Stomach (tissue), 4 donors: Measurements from ENCODE around the gene C1orf21.

Experiments used
- EP300 ChIP-seq: sonication (generic); formaldehyde crosslinking; IDR thresholded peaks from one replicate; pipeline ENCODE4 v1.6.1; 2017; ENCODE audit warnings: antibody characterized with exemption
- POLR2A ChIP-seq, 4 donors: fragments of 450-650 bp; IDR thresholded peaks; one replicate each; pipeline ENCODE4 v1.6.1; 2016; ENCODE audit warnings: antibody characterized with exemption in 4 of 4, control low read depth in 2 of 4, mild to moderate bottlenecking in 1 of 4, moderate library complexity in 1 of 4
- POLR2AphosphoS5 ChIP-seq, 3 donors: sonication (generic); formaldehyde crosslinking; IDR thresholded peaks; one replicate each; pipeline ENCODE4 v1.6.1; 2016; ENCODE audit warnings: antibody characterized with exemption in 3 of 3

GRCh38 chr1:184426278-184426674 lies 39.4 kb downstream of the C1orf21 start:
- TF ChIP-seq POLR2A (IDR thresholded peaks at IDR 0.05) (no peak), EP300 (no peak), POLR2AphosphoS5 (IDR thresholded peaks at IDR 0.05) (no peak)
